ENCODE results near the gene HDAC5.
"Not testable (repeated sequence)": the region's sequence is repeated elsewhere in the genome, so short reads cannot be mapped to it uniquely, and the experiment has no call there.

HDAC5 gene

DNA sequence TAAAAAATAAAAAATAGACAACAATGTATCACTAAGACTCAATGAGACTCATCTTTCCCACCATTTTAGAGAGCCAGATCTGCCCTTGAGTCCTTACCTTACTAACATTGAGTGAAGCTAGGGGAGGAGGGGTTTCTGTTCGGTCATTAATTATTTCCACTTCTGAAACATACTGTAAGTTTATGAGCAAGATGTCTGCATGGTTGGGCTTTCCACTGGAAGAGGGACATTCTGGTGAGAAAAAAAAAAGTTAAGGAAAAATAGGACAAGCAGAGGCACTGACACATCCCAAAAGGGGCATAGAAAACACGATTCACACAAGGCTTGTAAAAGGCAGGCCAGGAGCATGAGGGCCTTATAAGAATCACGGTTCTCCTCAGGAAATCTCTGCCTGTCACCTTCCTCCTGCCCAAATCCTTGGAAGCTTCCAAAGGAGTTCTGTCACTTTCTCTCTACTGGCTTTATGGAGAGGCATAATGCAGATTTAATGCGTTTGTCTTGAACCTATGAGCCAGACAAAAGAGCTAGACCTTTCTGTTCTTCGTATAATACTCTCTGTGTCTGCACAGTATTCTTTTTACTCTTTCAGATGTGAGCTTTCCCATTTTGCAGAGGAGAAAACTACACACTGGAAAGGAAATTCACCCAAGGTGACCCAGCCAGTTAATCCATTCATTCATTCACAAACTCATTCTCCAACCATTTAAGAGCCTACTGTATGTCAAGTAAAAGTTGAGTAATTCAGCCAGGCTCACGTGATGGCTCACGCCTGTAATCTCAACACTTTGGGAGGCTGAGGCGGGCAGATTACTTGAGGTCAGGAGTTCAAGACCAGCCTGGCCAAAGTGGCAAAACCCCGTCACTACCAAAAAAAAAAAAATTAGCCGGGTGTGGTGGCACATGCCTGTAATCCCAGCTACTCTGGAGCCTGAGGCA, 59.5 kb downstream of the HDAC5 start:
- TF ChIP-seq, protein P1, sequence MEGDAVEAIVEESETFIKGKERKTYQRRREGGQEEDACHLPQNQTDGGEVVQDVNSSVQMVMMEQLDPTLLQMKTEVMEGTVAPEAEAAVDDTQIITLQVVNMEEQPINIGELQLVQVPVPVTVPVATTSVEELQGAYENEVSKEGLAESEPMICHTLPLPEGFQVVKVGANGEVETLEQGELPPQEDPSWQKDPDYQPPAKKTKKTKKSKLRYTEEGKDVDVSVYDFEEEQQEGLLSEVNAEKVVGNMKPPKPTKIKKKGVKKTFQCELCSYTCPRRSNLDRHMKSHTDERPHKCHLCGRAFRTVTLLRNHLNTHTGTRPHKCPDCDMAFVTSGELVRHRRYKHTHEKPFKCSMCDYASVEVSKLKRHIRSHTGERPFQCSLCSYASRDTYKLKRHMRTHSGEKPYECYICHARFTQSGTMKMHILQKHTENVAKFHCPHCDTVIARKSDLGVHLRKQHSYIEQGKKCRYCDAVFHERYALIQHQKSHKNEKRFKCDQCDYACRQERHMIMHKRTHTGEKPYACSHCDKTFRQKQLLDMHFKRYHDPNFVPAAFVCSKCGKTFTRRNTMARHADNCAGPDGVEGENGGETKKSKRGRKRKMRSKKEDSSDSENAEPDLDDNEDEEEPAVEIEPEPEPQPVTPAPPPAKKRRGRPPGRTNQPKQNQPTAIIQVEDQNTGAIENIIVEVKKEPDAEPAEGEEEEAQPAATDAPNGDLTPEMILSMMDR (IDR thresholded peaks at IDR 0.05; ENCODE audit: insufficient read depth, low read depth, low read length, missing control alignments) = no peak
- H3K4me3 ChIP-seq (ENCODE audit: low read depth, low read length) = no peak overlapping the region

DNA sequence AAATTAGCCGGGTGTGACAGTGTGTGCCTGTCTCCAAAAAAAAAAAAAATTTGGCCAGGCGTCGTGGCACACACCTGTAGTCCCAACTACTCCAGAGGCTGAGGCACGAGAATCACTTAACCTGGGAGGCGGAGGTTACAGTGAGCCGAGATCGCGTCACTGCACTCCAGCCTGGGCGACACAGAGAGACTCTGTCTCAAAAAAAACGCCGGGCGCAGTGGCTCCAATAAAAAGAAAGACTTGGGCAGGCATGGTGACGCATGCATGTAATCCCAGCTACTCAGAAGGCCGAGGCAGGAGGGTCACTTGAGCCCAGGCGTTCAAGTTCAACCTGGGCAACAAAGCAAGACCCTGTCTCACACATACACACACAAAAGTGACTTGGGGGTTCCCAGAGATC, 60.6 kb downstream of the HDAC5 start:
- TF ChIP-seq, protein P1 (IDR thresholded peaks at IDR 0.05; ENCODE audit: insufficient read depth, low read depth, low read length, missing control alignments) = no peak
- H3K4me3 ChIP-seq (ENCODE audit: low read depth, low read length) = no peak overlapping the region
- DNase-seq (ENCODE audit: low read depth) = no peak

More for the DNA sequence above, 59.5 kb downstream of the HDAC5 start:
- no peak for DNase-seq (ENCODE audit: low read depth)

DNA sequence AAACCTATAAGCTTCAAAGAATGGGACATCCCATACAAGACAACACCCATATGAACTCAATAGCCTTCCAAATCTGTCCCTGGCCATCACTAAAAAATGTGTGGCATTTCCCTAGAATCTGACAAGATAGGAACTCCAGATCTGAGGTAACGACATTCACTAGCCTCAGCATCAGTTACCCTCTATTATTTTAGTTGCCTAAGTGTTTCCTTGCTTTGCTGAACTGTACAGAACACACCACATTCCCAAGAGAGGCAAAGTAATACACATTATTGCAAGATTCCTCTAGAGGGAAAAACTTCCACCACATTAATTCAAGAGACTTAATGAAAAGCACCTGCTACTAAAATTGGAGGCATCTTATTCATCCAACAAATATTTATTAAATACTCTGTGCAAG, 62.0 kb downstream of the HDAC5 start:
- no peak overlapping the region for H3K4me3 ChIP-seq (ENCODE audit: low read depth, low read length)
- TF ChIP-seq, protein P1 (IDR thresholded peaks at IDR 0.05; ENCODE audit: insufficient read depth, low read depth, low read length, missing control alignments) = no peak
- DNase-seq (ENCODE audit: low read depth) = no peak

DNA sequence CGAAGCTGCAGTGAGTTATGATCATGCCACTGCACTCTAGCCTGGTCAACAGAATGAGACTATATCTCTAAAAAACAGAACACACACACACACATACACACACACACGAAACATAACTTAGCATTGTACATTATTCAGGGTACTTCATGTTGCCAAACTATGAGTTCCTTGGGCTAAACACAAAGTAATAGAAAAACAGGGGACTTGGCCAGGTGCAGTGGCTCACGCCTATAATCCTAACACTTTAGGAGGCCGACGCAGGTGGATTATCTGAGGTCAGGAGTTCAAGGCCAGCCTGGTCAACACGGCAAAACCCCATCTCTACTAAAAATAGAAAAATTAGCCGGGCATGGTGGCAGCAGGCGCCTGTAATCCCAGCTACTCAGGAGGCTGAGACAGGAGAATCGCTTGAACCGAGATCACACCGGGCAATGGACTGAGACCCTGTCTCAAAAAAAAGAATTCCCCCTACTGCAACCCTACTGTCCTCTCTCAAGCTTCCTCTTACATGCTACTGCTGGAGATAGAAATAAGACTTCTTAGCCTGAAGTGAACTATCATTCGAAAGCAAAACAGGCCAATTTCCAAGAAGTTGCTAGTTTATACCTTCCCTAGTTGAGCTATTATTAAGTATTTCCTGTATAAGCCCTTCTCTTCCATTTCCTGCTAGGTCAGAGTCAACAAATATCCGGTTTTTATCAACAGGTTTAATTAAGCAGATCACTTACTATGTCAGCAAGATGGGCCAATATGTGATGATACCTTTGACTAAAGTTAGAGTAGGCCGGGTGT, 64.1 kb downstream of the HDAC5 start:
- TF ChIP-seq, protein P1 (IDR thresholded peaks at IDR 0.05; ENCODE audit: insufficient read depth, low read depth, low read length, missing control alignments) = no peak
- H3K4me3 ChIP-seq (ENCODE audit: low read depth, low read length) = no peak overlapping the region
- DNase-seq (ENCODE audit: low read depth) = no peak

DNA sequence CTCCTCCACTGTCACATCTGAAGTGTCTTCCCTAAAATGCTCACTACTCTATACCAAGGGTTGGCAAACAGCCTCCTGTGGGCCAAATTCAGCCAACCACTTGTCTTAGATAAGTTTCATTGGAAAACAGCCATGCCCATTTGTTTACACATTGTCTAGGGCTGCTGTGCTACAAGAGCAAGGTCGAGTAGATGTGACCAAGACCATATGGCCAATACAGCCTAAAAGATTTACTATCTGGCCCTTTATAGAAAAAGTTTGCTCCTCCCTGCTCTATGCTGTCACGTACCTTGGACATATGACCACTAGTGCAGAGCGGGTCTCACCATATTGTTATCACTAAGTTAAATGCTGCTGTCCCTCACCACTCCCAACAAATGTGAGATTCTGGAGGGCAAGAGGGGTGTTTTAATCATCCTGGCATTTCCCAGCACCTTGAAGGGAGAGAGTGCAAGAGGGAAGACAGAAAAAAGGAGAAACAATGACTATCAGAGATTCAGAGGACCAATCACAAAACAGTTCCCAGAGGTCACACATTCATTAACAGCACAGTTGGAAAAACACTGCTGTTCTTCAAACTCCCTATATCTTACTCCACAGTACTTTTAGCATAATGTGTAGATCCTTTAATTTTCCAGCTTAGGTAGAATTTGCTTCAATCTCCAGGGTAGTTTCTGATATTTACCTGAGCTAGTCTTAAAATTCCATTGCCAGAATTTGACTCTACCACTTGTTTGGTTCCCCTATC, 70.1 kb downstream of the HDAC5 start:
- H3K4me3 ChIP-seq (ENCODE audit: low read depth, low read length) = no peak overlapping the region
- TF ChIP-seq, protein P1 (IDR thresholded peaks at IDR 0.05; ENCODE audit: insufficient read depth, low read depth, low read length, missing control alignments) = no peak
- DNase-seq (ENCODE audit: low read depth) = no peak

DNA sequence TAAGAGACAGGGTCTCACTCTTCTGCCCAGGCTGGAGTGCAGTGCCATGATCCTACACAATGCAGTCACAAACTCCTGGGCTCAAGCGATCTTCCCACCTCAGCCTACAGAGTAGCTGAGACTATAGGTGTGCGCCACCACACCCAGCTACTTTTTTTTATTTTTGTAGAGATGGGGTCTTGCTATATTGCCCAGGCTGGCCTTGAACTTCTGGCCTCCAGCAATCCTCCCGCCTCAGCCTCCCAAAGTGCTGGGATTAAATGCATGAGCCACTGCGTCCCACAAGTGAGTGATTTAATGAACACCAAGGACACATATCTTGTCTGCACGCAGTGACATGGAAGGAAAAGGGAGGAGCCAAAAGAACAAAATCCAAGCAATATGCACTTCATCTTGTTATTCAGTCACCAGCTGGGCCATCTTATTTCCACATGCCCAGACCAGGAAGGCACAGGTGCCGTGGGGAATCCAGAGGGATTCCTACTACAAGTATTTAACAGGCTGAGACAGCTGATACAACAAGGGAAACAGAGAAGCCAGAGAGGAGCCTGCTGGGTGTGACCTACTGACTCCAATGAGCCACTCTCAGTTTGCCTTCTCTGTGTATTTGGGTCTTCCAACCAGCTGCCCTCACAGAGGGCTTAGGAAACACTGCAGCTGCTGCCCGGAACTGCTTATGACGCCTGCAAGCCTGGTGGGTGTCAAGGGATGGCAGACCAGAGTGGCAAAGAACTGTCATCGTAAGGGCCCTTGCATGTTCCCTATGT, 74.0 kb downstream of the HDAC5 start:
- DNase-seq (ENCODE audit: low read depth) = no peak
- no peak overlapping the region for H3K4me3 ChIP-seq (ENCODE audit: low read depth, low read length)
- TF ChIP-seq, protein P1 (IDR thresholded peaks at IDR 0.05; ENCODE audit: insufficient read depth, low read depth, low read length, missing control alignments) = no peak

DNA sequence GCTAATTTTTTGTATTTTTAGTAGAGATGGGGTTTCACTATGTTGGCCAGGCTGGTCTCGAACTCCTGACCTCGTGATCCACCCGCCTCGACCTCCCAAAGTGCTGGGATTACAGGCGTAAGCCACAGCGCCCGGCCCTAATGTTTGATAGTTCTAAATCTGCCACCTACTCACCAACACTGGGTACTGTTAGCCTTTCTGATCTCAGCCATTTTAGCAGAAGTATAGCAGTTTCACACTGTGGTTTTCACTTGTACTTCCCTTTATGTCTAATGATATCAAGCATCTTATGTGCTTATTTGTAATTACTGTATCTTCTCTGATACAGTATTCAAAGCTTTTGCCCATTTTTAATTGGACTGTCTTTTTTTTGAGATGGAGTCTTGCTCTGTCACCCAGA, 76.5 kb downstream of the HDAC5 start:
- DNase-seq (ENCODE audit: low read depth); H3K4me3 ChIP-seq (ENCODE audit: low read depth, low read length): not testable (repeated sequence)
